Measurements from ENCODE around the gene AGL. TPM values are rescaled to one million over a fixed set of nuclear protein-coding genes. Genes with fewer than 3 reads are reported as not detected.
"Not testable (repeated sequence)": the region's sequence is repeated elsewhere in the genome, so short reads cannot be mapped to it uniquely, and the experiment has no call there.

The AGL gene
- total and polyA plus RNA-seq, 2 of the 4 experiments (the other 2 are of a cell fraction), result 2.4 to 7.0 TPM

DNA sequence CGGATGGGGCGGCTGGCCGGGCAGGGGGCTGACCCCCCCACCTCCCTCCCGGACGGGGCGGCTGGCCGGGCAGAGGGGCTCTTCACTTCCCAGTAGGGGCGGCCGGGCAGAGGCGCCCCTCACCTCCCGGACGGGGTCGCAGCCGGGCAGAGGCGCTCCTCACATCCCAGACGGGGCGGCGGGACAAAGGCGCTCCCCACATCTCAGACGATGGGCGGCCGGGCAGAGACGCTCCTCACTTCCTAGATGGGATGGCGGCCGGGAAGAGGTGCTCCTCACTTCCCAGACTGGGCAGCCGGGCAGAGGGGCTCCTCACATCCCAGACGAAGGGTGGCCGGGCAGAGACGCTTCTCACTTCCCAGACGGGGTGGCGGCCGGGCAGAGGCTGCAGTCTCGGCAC, 6.9 kb downstream of the AGL start:
- H2BK20ac ChIP-seq (ENCODE audit: low read depth, low read length); H4K8ac ChIP-seq (ENCODE audit: low read depth in 2 of 2, low read length in 2 of 2); H2AK9ac ChIP-seq (replicated peaks; ENCODE audit: low read depth, low read length, poor library complexity); H3K4ac ChIP-seq (ENCODE audit: low read depth, low read length); H2BK15ac ChIP-seq (ENCODE audit: low read depth, low read length); ATAC-seq (ENCODE audit: low read depth); H3K27me3 ChIP-seq (ENCODE audit: control insufficient read depth, insufficient read depth, low read length); H3K23ac ChIP-seq (ENCODE audit: low read depth, low read length); DNase-seq; H2BK120ac ChIP-seq (ENCODE audit: low read depth, low read length); H3K36me3 ChIP-seq (ENCODE audit: control insufficient read depth, insufficient read depth, low read length); H4K20me1 ChIP-seq (ENCODE audit: insufficient read depth, low read length); H2AFZ ChIP-seq (replicated peaks; ENCODE audit: low read length, poor library complexity); H3K9me3 ChIP-seq (ENCODE audit: control insufficient read depth, insufficient read depth, low read length); POLR2A ChIA-PET (ENCODE audit: unreplicated experiment); H3K4me3 ChIP-seq (ENCODE audit: insufficient read depth, low read depth, low read length); H2AK5ac ChIP-seq (ENCODE audit: low read depth, low read length); BruUV-seq (replicated peaks); H3K27ac ChIP-seq (ENCODE audit: insufficient read depth, low read length); H3K9me1 ChIP-seq (ENCODE audit: insufficient read depth, low read length); H3K14ac ChIP-seq (replicated peaks; ENCODE audit: low read depth, low read length); H3K18ac ChIP-seq (ENCODE audit: low read depth, low read length); H3K4me1 ChIP-seq (ENCODE audit: control insufficient read depth, insufficient read depth, low read length); H3K9ac ChIP-seq (ENCODE audit: low read depth, low read length); CTCF ChIA-PET; H3K79me1 ChIP-seq (ENCODE audit: low read depth in 1 of 2, low read length in 2 of 2); H4K5ac ChIP-seq (ENCODE audit: low read depth, low read length); dilution Hi-C loops (cut with HindIII; ENCODE audit: low sequenced_read_pairs, unreplicated experiment); H3K4me2 ChIP-seq (ENCODE audit: low read depth, low read length); in situ Hi-C loops (cut with MboI; ENCODE audit: low sequenced_read_pairs); intact Hi-C loops (cut with micrococcal nuclease); H3K56ac ChIP-seq (ENCODE audit: extremely low read depth, insufficient read depth, low read length); H2BK5ac ChIP-seq (ENCODE audit: low read depth, low read length, poor library complexity, severe bottlenecking); H4K91ac ChIP-seq (ENCODE audit: insufficient read depth, low read depth, low read length): not testable (repeated sequence)
- WGBS, 2 experiments (ENCODE audit: extremely low coverage in 2 of 2, insufficient read length in 1 of 2), result no CpG with 5 or more reads among the region's 33 CpGs

Measured in IMR-90 (cell line).